GM18520 (cell line): ENCODE data around the gene GRIK3.

ENCODE experiments used
- ATAC-seq: cut with Tn5 transposase; IDR thresholded peaks from one replicate; pipeline ENCODE4 v1.9.1; 2021; ENCODE audit not compliant: unreplicated experiment

GRIK3 gene

DNA sequence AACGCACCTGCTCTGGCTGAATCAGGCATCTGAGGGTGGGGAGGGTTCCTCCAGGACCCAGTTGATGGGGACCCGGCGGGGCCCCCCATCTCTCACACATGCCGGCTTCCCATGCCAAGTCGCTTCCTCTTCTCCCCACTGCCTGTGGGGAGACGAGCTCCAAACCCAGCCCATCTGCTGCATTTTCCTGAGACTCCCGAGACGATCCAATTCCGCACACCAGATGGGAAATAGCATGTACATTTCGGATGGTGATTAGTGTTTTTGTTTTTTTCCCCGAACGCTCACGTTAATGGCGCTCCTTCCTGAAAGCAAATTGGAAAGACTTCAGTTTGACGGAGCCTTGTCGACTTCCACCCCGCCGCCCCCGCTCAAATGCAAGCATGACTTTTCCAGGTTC lies 13.2 kb upstream of the GRIK3 start:
- ATAC-seq, result no peak

DNA sequence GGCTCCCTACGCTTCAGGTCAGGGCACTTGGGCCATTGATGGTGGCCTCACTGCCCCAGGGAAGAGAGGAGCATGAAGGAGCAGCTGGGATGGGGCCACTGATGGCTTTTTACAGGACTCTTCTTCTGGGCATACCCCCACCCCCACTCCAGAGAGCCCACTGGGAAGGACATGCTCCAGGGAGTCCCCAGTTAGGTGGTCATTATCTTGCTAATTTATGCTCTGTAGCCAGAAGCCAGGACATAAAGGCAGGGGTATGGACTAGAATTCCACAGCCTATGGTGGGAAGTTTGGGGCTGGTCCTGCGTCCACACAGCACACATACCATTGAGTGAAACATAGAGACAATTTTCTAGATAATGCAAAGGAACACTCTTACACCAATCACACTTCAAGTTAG lies 8.8 kb upstream of the GRIK3 start:
- no peak for ATAC-seq

DNA sequence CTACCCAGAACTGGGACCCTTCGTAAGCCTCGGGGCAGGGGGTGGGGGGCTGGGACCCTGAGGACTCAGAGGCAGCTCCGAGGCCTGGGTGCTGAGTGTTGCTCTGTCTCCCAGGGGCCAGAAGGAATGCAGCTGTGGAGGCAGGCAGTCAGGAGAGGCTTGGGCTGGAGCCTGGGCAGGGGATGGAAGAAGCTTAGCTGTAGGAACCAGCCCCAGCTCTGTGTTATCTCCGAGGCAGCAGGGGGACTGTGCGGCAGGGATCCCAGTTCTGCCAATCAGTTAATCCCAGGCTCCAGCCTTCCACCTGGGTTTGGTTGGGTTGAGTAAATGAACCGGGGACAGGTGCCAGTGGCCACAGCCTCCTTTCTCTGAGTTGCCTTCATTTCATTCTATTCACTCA lies 8.2 kb upstream of the GRIK3 start:
- no peak for ATAC-seq

DNA sequence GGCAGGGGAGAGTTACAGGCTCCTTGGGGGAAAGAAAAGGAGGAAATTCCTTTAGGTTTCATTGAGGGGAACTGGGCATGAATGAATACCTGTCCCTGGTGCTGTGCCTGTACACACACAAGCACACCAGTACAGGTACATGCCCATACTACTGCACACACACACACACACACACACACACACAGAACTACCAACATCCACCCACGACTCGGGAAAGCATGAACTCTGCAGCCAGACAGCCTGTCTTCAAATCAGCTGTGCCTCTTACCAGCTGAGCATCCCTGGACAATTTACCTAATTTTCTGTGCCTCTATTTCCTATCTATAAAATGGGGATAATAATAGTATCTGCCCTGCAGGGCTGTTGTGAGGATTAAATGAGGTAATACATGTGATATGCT lies 7.2 kb upstream of the GRIK3 start:
- no peak for ATAC-seq

DNA sequence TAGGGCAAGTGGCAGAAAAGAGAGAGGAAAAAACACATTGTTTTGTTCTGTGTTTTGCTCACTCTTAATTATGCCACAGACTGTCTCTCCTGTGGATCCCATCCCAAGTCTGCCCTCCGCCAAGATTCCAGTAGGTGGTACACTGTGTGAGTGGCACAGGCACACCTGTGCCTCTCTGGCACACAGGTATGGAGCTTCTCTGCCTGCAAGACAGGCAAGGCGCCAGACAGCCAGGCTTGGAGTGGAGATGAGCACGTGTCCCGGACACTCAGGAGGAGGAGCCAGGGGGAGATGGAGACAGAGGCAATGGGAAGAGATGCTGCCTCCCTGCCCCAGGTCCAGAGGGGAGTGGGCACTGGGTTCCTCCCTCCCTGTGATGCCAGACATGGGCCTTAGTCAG lies 6.5 kb upstream of the GRIK3 start:
- ATAC-seq, result no peak

DNA sequence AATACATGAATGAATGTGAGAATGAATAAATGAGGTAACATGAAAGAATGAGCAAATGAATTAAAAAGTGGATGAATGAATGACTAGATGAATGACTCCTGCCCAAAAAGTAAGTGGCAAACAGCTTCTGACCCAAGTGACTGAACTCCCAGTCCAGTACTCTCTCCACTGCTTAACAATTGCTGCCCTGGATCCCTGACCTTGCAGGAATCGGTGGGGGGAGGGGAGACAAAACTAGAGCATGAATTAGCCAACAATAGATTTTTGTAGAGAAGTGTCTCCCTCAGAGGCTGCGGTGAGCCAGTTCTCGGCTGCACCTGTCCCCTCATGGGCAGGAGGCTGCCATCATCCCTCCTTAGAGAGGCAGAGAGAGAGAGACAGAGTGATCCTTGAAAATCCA lies 5.9 kb upstream of the GRIK3 start:
- ATAC-seq, result no peak

DNA sequence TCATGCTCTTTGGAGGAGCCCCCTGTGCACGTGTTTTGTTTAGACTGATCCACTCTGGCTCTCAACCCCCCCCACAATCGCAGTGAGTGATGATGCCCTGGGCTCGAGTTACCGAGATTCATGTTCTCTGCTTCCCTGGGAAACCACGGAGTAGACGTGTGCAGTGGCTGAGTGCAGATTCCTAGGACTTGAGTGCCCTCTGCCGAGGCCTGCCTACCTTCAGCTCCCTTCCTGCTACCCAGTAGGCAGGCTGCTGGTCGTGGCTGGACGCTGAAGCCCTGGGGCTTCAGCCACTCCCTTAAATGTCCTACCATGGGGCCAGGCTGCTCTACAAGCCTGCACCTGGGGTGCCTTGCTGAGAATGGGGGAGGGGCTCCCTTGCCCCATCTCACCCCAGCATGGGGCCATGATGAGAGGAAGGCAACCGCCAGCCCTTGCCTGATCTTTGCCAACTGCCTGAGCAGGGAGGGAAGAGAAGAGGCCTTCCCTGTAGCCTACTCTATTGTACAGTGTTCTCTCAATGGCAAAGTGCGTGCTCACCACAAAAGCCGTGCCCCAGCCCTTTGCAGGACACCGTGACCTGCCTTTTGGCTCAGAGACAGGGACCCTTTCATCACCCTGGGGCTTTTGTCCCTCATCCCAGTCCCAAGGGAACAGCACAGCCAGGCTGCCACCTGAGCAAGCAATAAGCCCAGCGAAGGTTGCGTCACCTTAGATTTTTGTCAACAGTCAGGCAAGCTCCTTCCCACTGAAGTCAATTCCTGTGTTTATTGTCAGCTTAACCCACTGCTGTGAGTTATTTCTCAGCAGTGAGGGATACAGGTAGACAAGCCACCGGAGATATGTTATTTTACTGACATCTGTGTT lies 4.1 kb upstream of the GRIK3 start:
- no peak for ATAC-seq

DNA sequence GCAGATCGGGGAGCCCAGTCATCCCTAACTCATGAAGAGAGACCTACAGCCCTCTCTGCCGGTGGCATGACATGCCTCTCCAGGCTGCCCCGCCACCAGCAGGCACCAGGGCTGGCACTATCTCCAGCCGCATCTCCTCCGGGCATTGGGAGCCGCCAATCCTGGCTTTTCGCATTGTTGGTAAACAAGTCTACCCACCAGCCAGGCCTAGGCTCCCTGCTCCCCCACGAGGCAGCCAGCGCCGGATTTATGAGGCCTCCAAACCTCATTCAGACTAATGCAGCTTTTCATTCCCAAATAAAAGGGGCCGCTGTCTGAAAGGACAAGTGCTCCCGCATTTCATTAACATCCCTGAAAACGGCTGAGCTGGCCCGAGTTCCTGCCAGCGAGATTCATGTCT lies 3.4 kb upstream of the GRIK3 start:
- ATAC-seq, result no peak

DNA sequence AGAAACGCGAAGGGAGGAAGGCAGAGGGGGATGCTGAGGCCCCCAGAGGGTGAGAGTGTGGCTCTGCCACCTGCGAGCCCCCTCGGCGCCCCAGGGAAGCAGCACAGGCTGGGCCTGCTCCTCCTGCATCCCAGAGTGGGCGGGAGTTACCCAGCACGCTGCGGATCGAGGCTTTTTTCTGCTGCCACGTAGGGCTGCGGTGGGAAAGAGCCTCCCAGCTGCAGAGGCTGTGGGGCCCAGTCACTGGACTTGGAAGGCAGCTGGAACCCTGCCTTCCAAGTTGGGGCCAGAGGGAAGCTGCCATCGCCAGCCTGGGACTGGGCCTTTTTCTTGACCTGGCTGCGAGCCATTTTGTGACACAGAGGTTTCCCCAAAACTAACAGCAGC lies 2.3 kb upstream of the GRIK3 start:
- no peak for ATAC-seq

DNA sequence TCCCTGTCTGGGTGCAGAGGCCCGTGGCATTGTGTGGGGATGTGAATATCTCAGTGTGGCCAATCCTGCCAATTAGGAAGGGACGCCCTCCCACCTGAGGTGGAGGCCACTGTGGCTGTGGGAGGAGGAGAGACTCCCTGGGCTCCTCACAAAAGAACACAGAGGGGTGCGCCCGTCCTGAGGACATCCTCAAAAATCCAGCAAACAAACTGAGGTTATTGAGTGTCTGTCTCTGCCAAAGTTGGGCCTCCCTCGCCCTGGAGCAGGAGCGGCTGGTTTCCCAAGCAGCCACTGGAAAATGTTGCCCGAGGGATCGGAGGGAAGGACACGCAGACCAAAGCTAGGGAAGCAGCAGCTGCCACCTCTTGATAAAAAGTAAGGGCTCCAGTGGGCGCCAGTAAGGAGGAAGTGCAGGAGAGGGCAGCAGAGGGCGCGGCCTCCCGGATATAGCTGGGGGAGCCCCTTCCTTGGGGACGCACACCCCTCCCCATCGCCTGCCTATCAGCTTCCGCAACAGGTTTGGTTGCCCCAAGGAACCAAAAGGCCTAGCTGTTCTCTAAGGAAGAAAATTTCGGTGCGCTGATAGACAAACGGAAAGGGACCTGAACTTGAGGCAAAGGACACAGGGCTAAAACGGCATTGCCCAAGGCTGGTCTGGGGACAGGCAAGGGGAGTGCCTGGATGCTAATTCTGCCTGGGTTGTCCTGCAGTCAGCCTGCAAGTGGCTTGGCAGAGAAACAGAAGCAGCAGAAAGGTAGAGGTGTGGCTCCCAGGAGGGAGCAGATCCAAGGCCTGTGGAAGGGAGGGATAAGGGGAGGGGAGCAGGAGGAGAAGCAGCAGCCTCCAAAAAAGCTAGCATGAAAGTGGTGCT lies 1.7 kb upstream of the GRIK3 start:
- ATAC-seq, result no peak

DNA sequence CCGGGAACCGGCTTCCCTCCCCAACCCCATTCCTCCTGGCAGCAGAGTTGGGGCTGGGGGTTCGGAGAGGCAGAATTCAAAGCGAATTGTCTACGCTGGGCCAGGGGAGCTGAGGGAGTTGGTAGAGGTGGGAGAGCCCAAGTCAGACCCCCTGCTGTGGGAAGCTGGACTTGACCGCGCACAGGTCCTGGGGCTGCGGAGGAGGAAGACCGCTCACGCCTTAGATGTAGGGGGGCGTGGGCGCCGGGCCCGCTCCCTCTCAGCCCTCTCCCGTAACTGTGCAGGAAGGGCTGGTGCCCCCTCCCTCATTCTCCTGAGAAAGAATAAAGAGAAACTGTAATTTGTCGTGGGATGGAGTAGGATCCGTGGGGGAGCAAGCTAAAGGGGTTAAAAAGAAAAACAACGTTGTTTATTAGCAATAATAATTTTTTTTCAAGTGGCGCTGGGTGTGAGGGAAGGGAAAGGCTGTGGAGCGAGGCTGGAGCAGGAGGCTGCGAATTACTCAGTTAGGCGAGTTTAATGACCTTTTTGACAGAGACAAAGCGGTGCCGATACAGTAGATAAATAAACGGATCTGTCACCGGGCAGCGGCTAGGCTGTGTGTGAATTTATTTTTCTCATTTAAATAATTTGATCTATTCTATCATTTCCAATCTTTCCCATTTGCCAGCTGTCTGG lies 838 bp upstream of the GRIK3 start:
- ATAC-seq, result no peak

DNA sequence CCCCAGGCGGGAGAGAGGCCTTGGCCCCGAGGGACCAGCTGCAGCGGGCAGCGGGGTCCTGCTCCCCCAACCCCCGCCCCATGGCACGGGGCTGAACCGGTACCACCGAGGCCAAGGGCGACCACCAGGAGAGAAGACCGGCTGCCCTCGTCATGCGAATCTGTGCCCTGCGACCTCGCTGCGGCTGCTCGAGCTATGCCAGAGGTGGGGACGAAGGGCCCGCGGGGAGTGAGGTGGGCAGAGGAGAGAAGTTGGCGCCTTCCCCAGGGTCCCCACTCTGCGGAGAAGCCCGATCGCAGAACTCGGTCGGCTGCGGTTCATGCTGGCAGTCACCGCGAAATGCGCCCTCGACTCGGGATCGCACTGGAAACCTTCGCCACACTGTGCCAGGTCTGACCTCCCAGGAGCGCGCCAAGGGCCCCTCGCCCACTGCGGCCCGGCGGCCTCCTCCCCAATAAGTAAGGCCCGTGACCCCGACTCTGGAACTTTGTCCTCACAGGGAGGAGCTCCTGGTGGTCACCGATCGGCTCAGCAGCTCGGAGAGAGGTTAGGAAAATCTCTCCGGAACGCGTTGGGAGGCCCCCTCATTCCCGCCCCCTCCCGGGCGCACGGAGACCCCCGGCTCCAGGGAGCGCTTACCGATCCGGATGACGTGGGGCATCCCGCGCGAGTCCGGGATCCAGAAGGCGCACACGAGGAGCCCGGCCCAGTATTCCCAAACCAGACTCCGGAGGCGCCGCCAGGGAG lies 787 bp downstream of the GRIK3 start:
- no peak for ATAC-seq

DNA sequence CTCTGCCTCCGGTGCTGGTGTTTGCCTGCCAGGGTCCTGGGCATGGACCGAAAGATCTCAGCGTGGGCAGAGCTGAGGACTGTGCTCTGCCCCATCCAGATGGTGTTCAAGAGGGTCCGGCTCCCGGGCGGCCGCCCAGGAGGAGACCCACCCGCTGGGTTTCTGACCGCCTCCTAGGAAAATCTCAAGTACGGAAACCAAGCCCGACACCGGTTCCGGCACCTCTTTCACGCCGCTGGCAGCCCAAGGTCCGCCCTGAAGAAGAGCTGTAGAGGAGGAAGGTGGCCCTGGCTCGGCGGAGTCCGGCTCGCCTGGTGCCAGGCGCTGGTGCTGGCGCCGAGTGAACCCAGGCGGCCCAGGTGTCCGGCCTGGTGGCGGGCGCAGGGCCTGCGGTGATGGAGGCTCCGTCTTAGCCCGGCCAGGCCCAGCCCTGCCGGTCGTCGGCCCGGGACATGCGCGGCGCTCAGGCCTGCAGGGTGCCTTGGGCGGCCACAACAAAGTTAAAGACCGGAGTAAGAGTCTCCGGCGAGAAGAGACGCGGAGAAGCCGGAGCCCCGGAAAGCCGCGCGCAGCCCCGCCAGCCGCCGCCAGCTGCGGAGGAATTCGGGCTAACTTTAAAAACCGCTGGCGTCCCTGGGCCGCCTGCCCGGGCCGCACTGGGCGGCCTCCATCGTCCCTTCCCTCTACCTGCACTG lies 1.5 kb downstream of the GRIK3 start:
- ATAC-seq, result no peak

DNA sequence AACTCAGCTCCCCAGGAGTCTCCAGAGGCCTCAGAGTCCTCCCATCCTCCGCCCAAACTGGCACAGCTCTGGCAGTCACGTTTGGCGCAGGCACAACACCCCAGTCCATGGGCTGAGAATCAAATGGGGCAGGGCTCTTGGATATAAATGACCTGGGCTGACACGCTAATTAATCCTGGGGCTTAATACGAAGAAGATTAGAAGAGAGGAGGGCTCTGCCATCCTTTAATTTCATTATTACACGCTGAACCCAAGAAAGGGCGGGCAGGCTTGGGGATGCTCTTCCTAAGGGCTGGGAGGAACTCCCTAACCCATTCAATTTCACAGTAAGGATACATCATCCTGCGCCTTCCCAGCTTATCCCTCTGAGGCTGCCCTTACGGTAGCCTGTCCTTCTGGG lies 2.4 kb downstream of the GRIK3 start:
- ATAC-seq, result no peak

DNA sequence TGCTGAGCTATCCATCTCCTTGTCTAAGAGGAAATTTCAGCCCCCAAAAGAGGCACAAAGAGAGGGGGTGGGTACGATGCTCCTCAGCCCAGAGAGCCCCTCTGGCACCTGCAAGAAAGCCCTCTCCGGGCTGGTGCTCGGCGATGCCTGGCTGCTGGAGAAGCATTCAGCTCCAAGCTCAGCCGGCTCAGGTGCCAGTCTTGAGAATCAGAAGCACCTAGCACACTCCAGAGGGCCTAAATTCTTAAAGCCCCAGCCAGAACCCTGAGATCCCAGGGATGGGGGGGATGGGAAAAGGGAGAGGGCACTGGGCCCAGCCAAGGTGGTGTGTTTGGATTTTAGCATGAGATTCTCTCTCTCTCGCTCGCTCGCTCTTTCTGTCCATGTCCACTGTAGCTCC lies 2.9 kb downstream of the GRIK3 start:
- no peak for ATAC-seq

DNA sequence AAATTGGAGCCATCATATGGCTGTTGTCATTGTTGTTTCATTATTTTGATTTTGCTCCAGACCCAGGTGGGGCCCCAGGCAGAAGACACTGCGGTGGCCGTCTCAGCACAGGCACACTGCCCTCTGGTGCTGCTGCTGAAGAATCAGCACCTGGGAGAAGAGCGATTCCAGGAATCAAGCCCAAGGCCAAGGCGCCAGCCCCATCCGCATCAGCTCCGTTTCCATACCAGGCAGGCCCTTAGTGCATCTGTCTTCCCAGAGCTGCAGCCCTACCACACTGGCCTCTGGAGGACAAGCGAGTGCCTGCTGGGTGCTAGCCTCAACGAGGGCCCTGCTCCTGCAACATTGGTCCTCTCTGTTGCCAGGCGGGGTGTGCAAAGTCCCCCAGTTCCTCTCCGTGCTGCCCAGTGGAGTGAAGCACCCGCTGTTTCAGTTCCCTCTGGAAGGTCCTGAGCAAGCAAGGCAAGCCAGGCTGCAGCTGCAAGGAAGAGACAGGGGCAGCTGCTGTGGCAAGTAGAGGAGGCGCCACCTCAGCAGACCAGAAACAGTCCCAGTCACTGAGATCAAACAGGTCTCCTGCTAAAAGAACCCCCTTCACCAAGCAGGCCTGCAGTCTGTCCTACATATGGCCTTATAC lies 5.2 kb downstream of the GRIK3 start:
- ATAC-seq, result no peak

DNA sequence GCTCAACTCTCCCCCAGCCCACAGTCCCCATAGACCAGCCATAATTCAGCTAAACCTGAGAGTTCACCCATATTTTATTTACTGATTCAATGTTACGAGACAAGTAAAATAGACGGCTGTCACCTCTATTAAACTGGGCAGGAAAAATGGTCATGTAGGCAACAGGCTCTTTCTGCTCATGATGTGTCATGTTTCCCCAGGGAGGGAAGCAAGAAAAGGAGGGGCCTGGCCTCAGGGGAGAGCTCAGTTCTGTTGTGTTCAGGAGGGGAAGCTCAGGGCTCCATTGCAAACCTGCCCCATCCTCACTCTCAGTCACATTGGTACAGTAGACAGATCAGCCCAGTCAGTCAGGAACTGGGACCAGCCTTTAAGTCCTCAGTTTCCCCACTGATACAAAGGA lies 12.8 kb downstream of the GRIK3 start:
- ATAC-seq, result no peak

DNA sequence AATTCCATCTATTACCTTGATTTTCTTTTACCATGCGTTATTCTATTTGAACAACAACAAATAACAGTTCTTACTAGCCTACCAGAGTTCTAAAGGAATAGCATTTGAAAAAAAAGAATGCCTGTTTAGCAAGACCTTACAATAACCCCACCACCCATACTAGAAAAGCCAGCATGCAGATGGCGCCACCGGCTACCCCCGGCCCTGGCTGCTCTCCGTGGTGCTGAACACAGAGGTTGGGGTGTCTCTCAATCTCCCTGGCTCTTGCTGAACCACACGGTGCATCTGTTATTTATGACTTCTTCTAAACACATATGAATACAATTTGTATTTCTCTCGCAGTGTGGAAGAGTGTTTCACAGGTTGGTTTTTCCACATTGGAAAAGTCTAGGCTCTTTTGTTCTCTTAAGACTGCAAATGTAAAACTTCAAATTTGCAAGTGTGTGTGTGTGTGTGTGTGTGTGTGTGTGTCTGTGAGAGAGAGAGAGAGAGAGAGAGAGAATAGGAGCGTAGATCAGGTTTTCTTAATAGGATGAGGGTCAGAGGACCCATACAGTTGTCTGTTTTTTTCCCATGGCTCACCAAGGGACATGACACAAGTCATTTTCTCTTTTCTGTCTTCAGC lies 13.6 kb downstream of the GRIK3 start:
- ATAC-seq, result no peak

DNA sequence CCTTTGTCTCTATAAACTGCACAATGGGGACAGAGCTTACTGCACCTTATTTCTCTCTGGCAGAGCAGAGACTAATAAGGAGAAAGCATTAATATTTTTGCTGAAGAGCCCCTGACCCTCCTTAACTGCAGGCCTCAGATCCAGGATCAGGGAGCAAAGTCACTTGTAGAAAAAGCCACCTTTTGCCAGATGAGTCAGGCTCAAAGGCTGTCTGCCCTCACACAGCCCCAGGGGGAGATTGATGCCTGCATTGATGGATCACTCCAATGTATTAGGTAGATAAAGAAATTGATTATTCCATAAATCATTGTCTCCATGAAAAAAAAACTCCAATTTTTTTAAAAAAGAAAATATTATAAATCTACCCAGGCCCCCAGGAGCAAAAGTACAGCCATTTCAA lies 15.8 kb downstream of the GRIK3 start:
- ATAC-seq, result no peak

DNA sequence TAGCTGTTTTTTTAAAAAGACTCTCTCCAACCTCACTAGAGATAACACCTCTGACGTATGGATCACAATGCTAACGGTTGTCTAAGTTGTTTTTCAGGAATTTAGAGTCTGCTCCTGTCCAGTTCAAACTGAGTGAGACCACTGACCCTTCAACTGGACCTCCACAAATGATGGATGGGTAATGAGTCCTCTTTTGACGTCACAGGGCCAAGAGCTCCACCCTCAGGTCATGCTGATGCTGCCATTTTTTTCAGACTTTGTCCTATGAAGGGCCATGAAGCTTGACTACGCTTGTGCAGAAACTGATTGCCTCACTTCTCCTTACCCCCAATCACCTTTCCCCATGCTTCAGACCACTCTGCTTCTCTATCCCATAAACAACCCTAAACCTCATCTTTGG lies 16.6 kb downstream of the GRIK3 start:
- no peak for ATAC-seq
